Lower leg skin (tissue), 3 donors: Measurements from ENCODE around the gene POU6F2.

Experiments used
- POLR2A ChIP-seq, 2 donors: fragments of 450-650 bp; IDR thresholded peaks; one replicate each; pipeline ENCODE4 v1.6.1; 2016 to 2017; ENCODE audit warnings: antibody characterized with exemption in 2 of 2, mild to moderate bottlenecking in 1 of 2, moderate library complexity in 1 of 2
- TF ChIP-seq, protein P1 (sequence below), 3 donors: fragments of 450-650 bp; IDR thresholded peaks; one replicate each; pipeline ENCODE4 v1.5.1; 2016; ENCODE audit warnings: antibody characterized with exemption in 3 of 3, mild to moderate bottlenecking in 3 of 3, moderate library complexity in 2 of 3

DNA sequence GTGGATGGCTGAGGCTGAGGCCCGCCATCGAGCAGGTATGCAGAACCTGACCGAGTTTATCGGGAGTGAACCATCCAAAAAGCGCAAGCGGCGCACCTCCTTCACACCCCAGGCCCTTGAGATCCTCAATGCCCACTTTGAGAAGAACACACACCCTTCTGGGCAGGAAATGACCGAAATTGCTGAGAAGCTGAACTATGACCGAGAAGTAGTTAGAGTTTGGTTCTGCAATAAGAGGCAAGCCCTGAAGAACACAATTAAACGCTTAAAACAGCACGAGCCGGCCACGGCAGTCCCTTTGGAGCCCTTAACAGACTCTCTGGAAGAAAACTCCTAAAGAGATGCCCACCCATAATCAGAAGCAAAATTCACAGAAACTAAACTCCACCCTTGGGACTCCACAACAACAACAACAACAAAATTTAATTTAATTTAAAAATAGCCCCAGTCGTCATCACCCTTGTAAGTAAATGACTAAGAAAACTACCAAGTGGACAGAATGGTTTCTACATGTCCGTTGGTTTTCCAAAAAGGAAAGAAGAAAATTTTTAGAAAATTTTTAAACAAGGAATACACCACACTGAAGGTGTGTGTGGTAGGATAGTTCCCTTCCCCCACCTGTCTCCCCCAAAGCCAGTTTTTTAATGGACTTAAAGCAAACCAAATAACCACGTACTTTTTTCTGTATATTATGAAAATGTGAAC lies 486.8 kb downstream of the POU6F2 start:
- TF ChIP-seq, protein P1, sequence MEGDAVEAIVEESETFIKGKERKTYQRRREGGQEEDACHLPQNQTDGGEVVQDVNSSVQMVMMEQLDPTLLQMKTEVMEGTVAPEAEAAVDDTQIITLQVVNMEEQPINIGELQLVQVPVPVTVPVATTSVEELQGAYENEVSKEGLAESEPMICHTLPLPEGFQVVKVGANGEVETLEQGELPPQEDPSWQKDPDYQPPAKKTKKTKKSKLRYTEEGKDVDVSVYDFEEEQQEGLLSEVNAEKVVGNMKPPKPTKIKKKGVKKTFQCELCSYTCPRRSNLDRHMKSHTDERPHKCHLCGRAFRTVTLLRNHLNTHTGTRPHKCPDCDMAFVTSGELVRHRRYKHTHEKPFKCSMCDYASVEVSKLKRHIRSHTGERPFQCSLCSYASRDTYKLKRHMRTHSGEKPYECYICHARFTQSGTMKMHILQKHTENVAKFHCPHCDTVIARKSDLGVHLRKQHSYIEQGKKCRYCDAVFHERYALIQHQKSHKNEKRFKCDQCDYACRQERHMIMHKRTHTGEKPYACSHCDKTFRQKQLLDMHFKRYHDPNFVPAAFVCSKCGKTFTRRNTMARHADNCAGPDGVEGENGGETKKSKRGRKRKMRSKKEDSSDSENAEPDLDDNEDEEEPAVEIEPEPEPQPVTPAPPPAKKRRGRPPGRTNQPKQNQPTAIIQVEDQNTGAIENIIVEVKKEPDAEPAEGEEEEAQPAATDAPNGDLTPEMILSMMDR (IDR thresholded peaks at IDR 0.05), result no peak
- TF ChIP-seq POLR2A (IDR thresholded peaks at IDR 0.05), result no peak
